Fibroblast of skin of left quadriceps (primary cell): ENCODE measurements around the gene GASK1A.

Experiments
- DNase-seq, 2 experiments: peaks; one replicate each; pipeline ENCODE4 v3.0.0-alpha.2; 2013; ENCODE audit warnings: low read depth in 2 of 2

GASK1A gene

GRCh38 chr3:43013256-43013655 is 34.1 kb downstream of the GASK1A start:
- no peak for DNase-seq

GRCh38 chr3:43013743-43014155 is 34.6 kb downstream of the GASK1A start:
- DNase-seq, result no peak

- DNase-seq, result no peak
Measured at GRCh38 chr3:43014241-43014640, 35.1 kb downstream of the GASK1A start.

GRCh38 chr3:43014956-43015355 is 35.8 kb downstream of the GASK1A start:
- DNase-seq, result no peak

GRCh38 chr3:43015572-43015971 is 36.5 kb downstream of the GASK1A start:
- DNase-seq, result no peak

- no peak for DNase-seq
Measured at GRCh38 chr3:43015991-43016865, 37.1 kb downstream of the GASK1A start.

GRCh38 chr3:43017004-43017403 is 37.9 kb downstream of the GASK1A start:
- DNase-seq, result no peak

GRCh38 chr3:43017593-43018195 is 38.6 kb downstream of the GASK1A start:
- DNase-seq, result no peak

- DNase-seq, result no peak
Measured at GRCh38 chr3:43018246-43018645, 39.1 kb downstream of the GASK1A start.

GRCh38 chr3:43019006-43019809 is 40.1 kb downstream of the GASK1A start:
- DNase-seq, result no peak

- no peak for DNase-seq
Measured at GRCh38 chr3:43019826-43020225, 40.7 kb downstream of the GASK1A start.

- no peak for DNase-seq
Measured at GRCh38 chr3:43021186-43021585, 42.1 kb downstream of the GASK1A start.

GRCh38 chr3:43022121-43022520 is 43.0 kb downstream of the GASK1A start:
- DNase-seq, result no peak

GRCh38 chr3:43023066-43023465 is 44.0 kb downstream of the GASK1A start:
- DNase-seq, result no peak

- DNase-seq, result no peak
Measured at GRCh38 chr3:43023746-43024145, 44.6 kb downstream of the GASK1A start.

- no peak for DNase-seq
Measured at GRCh38 chr3:43024181-43024885, 45.2 kb downstream of the GASK1A start.

GRCh38 chr3:43025423-43025822 is 46.3 kb downstream of the GASK1A start:
- no peak for DNase-seq

GRCh38 chr3:43028001-43028400 is 48.9 kb downstream of the GASK1A start:
- DNase-seq, result no peak

GRCh38 chr3:43028678-43029490 is 49.8 kb downstream of the GASK1A start:
- DNase-seq, result no peak

GRCh38 chr3:43030162-43030935 is 51.2 kb downstream of the GASK1A start:
- DNase-seq, result no peak
